D721Med (cell line): ENCODE measurements around the gene CPNE5.

Experiments used
- DNase-seq: peaks from one replicate; pipeline ENCODE4 v3.0.0; 2011; ENCODE audit warnings: low spot score; ENCODE audit not compliant: insufficient read length
- FAIRE-seq: peaks from 2 replicates; lab custom pipeline; 2011; peaks lifted over from hg19 to GRCh38; lab: Jason Lieb, UNC
- TF ChIP-seq, protein P1 (sequence below): IDR thresholded peaks from 2 replicates; pipeline ENCODE4 v1.5.1; 2012; ENCODE audit warnings: mild to moderate bottlenecking, control low read depth; ENCODE audit not compliant: insufficient read depth; ENCODE audit errors: missing control alignments

CPNE5 gene

DNA sequence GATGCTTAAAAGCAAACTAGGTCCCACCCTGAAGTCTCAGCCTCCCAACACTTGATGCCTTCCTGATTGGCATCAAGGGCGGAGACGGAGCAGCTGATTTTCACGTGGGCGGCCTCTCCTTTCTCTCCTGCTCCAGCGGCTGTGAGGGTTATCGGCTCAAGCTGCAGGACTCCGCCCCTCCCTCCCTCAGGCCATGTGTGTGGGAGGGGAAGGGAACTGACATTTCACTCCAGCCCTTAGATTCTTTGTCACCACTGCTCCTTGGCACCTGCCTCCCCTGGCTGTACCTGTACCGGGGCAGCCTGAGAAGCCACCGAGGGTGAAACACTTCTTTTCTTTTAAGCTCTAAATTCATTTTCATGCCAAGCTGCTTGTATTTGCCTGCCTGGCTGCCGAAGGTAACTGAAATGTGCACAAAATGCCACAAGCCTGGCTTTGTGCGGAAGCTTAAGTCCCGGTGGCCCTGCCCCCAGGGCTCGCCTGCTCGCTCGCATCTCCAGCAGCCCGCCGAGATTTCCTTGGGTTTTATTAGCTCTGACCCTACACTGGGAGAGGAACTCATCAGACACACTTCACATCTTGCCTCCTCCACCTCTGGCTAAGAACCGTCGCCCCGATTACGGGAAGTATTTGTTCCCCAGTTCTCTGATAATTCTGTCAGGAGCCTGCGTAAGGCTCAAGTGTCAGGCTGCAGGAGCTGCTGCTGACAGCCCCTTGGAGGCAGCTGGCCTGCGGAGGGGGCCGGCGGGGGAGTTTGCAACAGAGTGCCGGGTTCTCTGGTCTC, 9.6 kb upstream of the CPNE5 start:
- TF ChIP-seq, protein P1, sequence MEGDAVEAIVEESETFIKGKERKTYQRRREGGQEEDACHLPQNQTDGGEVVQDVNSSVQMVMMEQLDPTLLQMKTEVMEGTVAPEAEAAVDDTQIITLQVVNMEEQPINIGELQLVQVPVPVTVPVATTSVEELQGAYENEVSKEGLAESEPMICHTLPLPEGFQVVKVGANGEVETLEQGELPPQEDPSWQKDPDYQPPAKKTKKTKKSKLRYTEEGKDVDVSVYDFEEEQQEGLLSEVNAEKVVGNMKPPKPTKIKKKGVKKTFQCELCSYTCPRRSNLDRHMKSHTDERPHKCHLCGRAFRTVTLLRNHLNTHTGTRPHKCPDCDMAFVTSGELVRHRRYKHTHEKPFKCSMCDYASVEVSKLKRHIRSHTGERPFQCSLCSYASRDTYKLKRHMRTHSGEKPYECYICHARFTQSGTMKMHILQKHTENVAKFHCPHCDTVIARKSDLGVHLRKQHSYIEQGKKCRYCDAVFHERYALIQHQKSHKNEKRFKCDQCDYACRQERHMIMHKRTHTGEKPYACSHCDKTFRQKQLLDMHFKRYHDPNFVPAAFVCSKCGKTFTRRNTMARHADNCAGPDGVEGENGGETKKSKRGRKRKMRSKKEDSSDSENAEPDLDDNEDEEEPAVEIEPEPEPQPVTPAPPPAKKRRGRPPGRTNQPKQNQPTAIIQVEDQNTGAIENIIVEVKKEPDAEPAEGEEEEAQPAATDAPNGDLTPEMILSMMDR = no peak
- DNase-seq (no peak), FAIRE-seq (no peak)

DNA sequence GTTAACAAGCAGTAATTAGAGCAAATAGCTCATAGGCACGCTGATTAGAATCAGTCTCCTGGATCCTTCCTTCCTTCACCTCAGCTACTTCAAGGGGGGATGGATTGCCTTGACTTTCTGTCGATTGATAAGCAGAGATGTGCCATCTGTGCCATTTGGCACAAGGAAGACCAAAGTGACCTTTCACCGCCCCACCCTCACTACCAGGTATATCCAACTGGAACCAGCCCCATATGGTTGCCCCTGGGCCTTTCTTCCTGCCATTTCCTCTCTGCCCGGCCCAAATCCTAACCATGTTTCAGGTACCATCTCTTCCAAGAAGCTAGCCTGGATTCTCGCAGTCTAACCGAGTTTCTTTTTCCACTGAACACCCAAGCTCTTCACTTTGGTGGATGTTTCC, 8.7 kb upstream of the CPNE5 start:
- FAIRE-seq = no peak
- TF ChIP-seq, protein P1 = no peak
- no peak for DNase-seq

DNA sequence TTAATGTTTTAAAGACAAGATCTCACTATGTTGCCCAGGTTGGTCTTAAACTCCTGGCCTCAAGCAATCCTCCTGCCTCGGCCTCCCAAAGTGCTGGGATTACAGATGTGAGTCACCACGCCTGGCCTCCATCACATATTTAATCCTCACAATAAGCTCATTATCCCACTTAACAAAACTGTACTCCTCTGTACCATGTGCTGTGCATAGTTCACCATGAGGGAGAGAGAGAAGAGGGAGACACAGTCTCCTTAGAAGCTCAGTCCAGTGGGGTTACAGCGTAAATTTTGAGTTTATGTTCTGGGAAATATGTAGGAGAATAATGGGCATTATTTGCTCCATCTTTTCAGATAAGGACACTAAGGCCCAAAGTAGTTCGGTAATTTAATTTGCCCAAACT, 7.9 kb upstream of the CPNE5 start:
- FAIRE-seq (no peak), DNase-seq (peak; percentile 51)
- TF ChIP-seq, protein P1 = no peak

DNA sequence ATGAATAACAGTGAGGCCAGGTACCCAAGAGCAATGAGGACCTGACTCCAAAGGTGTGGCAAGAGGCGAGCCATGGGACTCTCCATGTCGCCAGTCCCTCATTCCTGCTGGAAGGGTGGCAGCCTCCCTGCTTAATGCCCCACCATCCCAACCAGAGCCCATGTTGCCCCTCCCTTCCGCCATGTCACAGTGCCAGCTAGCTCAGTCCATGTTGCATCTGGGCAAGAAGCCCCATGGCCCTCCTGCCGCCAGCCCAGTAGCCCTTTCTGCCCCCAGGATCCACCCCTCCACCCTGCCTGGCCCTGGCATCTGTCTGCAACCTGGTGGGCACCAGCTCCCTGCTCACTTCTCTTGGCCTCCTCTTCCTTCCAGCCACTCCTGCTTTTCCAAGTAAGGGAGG, 6.0 kb upstream of the CPNE5 start:
- TF ChIP-seq, protein P1 = no peak
- FAIRE-seq = no peak
- no peak for DNase-seq

DNA sequence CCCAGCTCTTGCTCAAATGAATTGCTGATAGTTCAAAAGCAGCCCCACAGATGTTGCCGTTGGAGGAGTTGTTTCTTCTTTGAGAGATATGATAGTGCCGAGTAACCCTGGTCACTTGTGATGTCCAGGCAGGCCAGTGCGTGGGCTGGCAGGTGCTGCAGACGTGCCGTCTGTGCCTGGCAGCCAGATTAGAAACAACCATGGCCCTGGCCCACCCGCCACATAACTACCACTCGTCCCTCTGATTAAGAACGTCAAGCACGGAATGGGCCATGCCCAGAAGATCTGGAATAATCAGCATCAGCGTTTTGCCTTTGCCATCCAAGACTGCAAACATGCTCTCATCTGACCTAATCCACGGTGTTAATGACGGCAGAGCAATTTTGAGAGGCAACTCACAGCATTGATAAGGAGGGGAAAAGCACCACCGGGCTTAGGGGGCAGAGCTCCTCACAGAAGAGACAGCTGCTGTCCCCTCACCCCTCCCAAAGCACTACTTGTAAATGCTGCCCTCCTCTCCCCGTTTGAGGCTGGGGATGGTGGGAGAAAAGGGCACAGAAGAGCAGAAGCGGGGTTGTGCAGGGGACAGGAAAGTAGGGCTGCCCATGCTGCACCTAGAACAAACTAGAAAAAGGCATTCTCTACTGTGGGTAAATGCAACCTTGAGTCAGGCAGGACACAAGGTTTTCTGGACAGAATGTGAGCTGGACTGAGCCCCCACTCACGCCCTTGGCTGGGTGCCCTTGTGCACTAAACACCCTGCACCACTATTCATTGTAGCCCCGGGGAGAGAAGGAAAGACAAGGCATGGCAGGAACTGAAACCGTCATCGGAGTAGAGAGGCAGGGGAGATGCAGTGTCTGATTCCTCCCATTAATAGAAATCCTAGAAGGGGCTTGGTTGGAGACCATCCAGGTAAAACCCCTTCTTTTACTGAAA, 5.3 kb upstream of the CPNE5 start:
- FAIRE-seq (no peak), DNase-seq (no peak)
- TF ChIP-seq, protein P1 = no peak

DNA sequence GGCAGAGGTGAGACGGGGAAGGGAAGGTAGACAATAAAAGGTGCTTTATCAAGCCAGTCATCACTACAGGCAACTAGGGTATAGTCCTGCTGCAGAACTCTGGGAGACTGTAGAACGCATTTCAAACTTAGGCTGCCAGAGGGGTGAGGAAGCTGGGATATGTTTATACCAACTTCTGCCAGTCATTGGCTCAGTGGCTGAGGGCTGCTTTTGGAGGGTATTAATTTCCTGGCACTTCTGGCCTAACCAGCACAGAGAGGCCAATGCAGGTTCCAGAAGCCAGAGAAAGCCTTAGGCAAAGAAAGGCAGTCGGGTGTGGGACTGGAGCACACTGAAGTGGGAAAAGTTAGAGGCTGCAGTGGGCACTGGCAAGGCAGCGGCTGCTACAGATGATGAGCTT, 3.9 kb upstream of the CPNE5 start:
- FAIRE-seq (no peak), DNase-seq (no peak)
- TF ChIP-seq, protein P1 = no peak
